Measurements from ENCODE around the gene FN1. TPM values are rescaled to one million over a fixed set of nuclear protein-coding genes. Genes with fewer than 3 reads are reported as not detected.

The FN1 gene
- total RNA-seq, 1 donor from 2014 or later: not detected

DNA sequence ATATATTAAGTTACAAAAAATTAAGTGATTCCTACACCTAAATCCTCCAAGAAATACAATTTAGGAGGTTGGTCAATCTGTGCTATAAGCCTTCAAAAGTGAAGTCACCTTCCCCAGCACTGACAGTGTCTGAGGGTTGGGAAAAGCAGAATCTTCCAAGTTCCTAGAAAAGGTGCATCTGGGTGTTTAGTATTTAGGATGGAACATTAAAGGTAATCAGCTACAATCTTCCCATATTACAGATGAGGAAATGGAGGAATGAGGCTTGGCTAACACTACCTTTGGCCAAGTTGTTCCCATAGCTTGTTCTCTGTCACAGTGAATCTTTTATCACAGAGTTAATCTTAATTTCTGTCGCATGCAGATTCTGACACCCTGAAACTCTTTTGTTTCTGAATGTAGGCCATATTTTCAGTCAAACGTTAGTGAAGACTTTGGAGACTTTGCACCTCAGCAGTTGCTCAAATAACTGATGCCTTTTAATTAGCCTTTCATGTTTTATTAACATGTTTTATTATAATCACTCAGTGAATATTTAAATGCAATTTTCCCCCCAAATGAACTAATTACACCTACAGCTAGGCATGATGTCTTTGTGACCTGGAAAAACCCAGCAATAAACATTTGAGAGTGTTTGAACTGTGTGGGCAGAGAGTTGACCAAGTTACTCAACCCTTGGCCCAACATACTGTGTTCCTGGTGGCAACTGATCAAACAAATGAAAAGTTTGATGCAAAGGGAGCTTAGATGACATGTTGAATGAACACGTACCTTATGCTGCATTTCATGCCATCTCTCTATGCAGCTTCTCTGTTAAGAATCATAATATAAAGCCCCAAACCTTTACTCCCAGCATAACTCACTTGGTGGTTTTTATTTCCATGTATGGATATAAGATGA is 17.6 kb downstream of the FN1 start:
- intact Hi-C loops (cut with micrococcal nuclease): no loop called here
- Mint-ChIP-seq H3K4me1 (no peaks in the 10 kb centered on the region), H3K4me3 (no peak overlapping the region), H3K27me3 (peaks cover 25% of the 10 kb centered on the region), H3K9me3 (no peaks in the 10 kb centered on the region), H3K36me3 (ENCODE audit: low read depth) (no peaks in the 10 kb centered on the region), H3K27ac (no peak overlapping the region)
- no peak for TF ChIP-seq CTCF (IDR thresholded peaks at IDR 0.05)
- ATAC-seq (ENCODE audit: low read depth) (no peak), DNase-seq (no peak)
- CTCF ChIA-PET: no interaction called here
- POLR2A ChIA-PET: no interaction called here

- Mint-ChIP-seq H3K36me3 (ENCODE audit: low read depth) (no peaks in the 10 kb centered on the region), H3K4me3 (no peak overlapping the region), H3K27ac (no peak overlapping the region), H3K27me3 (peaks cover 23% of the 10 kb centered on the region), H3K9me3 (no peaks in the 10 kb centered on the region), H3K4me1 (no peaks in the 10 kb centered on the region)
- CTCF ChIA-PET: no interaction called here
- no peak for DNase-seq
- POLR2A ChIA-PET: no interaction called here
- intact Hi-C loops (cut with micrococcal nuclease): no loop called here
- no peak for ATAC-seq (ENCODE audit: low read depth)
- no peak for TF ChIP-seq CTCF (IDR thresholded peaks at IDR 0.05)
These were observed 18.4 kb downstream of the FN1 start for GRCh38 chr2:215417400-215417951.

GRCh38 chr2:215416656-215417055 is 19.2 kb downstream of the FN1 start:
- POLR2A ChIA-PET: no interaction called here
- intact Hi-C loops (cut with micrococcal nuclease): no loop called here
- DNase-seq (no peak), ATAC-seq (ENCODE audit: low read depth) (no peak)
- Mint-ChIP-seq H3K27me3 (peaks cover 23% of the 10 kb centered on the region), H3K27ac (no peak overlapping the region), H3K4me1 (no peaks in the 10 kb centered on the region), H3K36me3 (ENCODE audit: low read depth) (no peaks in the 10 kb centered on the region), H3K9me3 (no peaks in the 10 kb centered on the region), H3K4me3 (no peak overlapping the region)
- no peak for TF ChIP-seq CTCF (IDR thresholded peaks at IDR 0.05)
- CTCF ChIA-PET: no interaction called here

DNA sequence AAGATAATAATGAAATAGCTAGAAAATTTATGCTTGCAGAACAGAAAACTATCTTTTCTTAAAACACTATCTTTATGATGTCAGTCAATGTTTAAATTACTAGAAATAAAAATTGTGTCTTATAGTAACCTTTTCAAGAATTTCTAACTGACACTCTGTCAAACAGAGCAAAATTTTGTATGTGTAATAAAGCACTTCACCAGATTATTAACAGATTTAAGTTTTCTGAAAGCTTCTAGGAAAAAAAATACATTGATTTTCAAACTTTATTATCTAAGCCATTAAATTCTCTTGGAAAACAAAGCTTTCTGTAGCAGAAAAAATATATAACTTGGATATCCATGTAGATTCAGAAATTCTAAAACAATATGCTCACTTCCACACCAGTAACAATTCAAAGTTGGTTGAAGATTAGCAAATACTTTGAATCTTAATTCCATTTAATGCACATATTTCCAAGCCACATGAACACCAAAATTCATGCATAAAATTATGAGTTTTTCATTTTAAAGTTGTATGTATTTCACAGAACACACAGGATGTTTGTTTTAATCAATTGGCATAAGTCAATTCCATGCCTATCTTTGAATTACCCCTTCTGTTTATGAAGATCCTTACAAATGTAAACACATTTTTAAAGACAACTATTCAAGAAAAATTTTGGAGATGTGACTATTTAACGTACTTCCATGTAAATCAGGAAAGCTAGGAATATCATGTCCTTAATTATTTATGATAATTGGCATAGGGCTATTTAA is 19.9 kb downstream of the FN1 start:
- Mint-ChIP-seq H3K36me3 (ENCODE audit: low read depth) (no peaks in the 10 kb centered on the region), H3K4me3 (no peak overlapping the region), H3K27me3 (peaks cover 18% of the 10 kb centered on the region), H3K9me3 (no peaks in the 10 kb centered on the region), H3K27ac (no peak overlapping the region), H3K4me1 (no peaks in the 10 kb centered on the region)
- no peak for ATAC-seq (ENCODE audit: low read depth)
- no peak for TF ChIP-seq CTCF (IDR thresholded peaks at IDR 0.05)
- ChIA-PET CTCF (no interaction called here), POLR2A (no interaction called here)
- DNase-seq: no peak
- intact Hi-C loops (cut with micrococcal nuclease): no loop called here

DNA sequence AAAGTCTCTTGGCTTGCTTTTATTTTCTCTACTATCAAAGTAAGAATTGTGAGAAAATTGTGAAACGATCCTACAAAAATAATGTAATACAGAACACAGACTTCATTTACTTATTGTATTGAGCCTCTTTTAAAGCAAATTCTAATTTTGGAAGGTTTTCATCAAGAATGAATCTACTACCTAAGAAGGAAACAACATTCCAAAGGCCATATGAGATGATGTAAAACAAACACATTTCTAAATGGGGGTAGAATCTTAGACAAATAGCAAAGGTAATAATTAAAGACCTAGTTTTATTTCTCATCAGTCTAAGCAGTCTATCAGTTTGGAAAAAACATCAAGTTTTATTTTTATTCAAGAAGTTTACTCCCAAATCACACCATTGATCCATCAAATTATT is 20.6 kb downstream of the FN1 start:
- Mint-ChIP-seq H3K36me3 (ENCODE audit: low read depth) (no peaks in the 10 kb centered on the region), H3K27me3 (peaks cover 13% of the 10 kb centered on the region), H3K9me3 (no peaks in the 10 kb centered on the region), H3K27ac (no peak overlapping the region), H3K4me3 (no peak overlapping the region), H3K4me1 (no peaks in the 10 kb centered on the region)
- intact Hi-C loops (cut with micrococcal nuclease): no loop called here
- ChIA-PET CTCF (no interaction called here), POLR2A (no interaction called here)
- no peak for TF ChIP-seq CTCF (IDR thresholded peaks at IDR 0.05)
- no peak for ATAC-seq (ENCODE audit: low read depth)
- DNase-seq: no peak
